HG02571 (cell line): ENCODE data around the gene DYRK3.
"Not testable (repeated sequence)": the region's sequence is repeated elsewhere in the genome, so short reads cannot be mapped to it uniquely, and the experiment has no call there.

Experiments
- ATAC-seq: cut with Tn5 transposase; IDR thresholded peaks from one replicate; pipeline ENCODE4 v1.9.1; 2021; ENCODE audit warnings: mild to moderate bottlenecking, moderate library complexity; ENCODE audit not compliant: unreplicated experiment

The DYRK3 gene

DNA sequence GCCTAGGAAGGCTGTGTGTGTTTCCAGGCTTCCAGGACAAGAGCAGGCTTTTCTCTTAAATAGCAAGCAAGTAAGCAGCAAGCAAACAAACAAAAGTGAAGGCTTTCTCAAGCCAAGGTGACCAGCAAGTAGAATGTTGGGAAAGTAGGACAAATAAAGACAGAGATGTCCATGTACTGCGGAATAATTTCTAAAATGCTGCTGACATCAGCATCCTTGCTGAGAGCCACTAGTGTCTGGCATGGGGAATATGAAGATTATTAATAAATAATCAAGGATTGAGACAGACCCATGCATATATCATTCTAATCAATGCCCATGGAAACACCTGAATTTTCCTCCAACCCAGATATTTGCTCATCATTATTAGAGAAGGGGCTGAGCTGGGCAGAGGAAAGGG, 6.4 kb upstream of the DYRK3 start:
- ATAC-seq, result no peak

DNA sequence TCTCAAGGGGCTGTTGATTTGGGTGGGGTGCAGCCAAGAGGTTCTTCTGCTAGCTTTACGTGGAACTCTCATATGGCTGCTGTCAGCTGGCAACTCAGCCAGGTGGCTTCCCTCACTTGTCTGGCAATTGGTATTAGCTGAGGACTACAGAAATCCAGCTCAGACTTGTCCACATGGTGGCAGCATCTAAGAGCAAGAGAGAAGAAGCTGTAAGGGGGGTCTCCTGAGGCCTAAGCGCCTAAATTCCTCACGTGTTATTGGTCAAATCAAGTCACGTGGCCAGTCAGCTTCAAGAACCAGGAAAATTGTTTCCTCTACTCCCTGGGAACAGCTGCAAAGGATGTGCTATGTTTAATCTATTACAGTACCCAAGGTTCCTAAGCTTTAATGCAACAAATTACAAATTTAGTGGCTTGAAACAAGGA, 4.2 kb upstream of the DYRK3 start:
- no peak for ATAC-seq

DNA sequence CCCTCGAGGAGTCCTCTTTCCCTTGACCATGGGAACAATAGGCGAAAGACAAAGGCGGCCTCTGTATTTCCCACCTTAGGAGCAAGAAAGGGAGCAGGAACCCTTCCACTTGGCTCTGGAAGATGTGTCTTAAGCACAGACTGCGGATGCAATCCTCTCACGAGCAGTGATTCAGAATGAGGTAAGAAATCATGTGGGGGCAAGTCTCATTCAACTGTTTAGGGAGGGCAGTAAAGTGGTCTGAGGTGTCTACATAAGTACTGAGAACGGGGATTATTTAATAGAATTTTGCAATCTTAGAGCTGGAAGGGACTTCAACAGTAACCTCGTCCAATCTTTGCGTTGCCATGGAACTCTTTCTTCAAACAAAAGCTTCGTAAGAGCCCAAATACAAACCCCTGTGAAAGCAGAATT, 1.6 kb upstream of the DYRK3 start:
- ATAC-seq, result no peak

DNA sequence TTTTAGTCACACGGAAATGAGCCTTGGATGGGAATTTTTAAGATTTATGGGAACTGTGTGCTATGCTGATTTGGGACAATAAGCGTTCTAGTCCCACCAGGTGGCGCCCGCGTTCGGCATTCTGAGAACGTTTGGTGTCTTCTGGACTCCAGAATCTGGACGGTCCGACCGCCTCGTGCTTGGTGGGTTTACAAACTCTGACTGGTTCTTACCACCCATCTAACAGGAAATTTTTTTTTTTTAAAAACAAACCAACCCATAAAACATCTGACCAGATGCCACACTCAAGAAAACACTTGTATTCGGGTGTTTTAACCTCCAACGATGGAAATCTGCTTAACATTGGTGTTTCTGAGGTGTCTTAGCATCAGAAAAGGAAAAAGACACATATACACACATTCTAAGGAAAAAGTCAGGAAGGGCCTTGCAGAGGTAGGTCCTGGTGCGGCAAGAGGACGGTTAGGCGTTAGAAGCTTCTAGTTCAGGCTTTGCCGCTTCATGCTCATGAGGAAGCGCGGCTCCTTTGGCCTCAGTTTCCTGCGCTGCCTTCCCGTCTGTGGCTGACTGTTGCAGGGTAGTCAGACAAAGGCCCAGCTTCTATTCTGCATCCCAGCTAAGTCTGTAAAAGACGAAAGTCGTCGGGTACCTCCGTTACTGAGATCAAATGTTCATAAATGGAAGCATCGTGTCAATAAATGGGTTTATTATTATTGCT, 814 bp upstream of the DYRK3 start:
- ATAC-seq, result no peak

DNA sequence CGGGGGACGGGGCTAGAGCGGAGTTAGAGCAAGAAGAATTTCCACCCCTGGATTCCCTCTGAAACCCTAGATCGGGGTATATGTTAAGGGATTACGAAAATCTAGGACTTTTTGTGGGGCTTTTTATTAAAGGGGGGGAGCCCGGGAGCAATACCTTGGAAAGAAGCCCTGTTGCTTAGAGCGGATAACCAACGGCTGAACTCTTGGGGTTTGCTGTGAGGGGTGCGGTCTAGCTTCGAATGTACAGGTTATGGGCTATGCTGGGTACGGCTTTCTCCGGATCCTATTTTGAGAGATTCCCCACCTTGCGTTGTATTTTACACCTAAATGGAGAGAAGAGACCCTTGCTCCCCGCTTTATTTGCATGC, 626 bp downstream of the DYRK3 start:
- ATAC-seq, result peak; percentile 15

DNA sequence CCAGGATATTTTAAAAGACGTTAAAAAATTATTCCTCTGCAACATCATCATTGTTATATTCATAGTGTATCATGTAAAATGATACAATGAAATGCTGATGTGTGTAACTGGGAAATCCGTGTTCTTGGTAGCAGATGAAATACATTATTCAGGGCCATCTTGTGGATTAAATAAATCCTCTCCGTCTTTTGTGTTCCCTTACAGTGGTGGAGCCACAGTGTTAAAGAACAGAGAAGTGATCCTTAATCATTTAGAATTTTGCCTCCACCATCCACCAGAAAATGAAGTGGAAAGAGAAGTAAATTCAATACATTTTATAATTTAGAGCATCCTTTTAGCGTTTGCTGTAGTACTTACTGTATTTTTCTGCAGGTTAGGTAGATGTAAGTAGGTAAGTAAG, 1.3 kb downstream of the DYRK3 start:
- ATAC-seq, result no peak

DNA sequence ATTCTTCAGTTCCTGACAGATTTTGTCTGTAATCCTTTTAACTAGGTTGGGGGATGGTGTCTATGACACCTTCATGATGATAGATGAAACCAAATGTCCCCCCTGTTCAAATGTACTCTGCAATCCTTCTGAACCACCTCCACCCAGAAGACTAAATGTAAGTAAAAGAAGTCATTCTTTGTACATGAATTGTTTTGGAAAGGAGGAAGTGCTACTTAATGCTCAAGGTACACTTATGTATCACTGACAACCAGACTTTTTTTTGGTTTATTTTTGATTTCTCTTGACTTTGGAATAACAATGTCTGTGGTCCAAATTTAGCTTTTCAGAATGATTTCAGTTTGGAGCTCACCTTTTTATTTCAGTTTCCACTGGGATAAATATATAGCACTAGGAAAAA, 2.3 kb downstream of the DYRK3 start:
- ATAC-seq, result no peak

DNA sequence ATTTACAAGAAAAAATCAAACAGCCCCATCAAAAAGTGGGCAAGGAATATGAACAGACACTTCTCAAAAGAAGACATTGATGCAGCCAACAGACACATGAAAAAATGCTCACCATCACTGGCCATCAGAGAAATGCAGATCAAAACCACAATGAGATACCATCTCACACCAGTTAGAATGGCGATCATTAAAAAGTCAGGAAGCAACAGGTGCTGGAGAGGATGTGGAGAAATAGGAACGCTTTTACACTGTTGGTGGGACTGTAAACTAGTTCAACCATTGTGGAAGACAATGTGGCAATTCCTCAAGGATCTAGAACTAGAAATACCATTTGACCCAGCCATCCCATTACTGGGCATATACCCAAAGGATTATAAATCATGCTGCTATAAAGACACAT, 6.7 kb downstream of the DYRK3 start:
- ATAC-seq, result not testable (repeated sequence)

DNA sequence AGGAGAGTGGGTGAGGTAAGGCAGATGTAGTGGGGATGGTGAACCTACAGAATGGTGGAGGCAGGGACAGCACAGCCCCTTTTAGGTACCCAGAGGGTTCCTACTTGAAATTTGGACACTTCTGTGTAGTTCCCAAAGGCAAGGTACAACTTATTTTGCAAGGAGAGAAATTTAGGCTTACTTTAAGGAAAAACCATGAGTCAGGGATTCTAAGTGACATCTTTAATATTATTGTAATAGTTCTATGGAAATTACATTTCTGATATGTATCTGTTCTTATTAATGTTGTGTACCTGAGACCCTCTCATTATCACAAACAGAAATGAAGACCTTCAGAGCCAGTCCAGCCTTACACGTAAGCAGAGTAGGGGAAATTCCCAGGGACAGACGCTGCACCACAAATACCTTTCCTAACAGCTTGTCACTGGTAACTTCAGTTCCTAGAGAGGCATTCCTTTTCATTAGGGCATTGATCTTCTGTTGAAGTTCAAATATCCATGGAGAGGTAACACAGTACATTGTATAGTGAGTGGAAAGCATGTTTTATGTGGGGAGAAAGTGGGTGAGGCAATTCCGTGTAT, 7.9 kb downstream of the DYRK3 start:
- ATAC-seq, result no peak

DNA sequence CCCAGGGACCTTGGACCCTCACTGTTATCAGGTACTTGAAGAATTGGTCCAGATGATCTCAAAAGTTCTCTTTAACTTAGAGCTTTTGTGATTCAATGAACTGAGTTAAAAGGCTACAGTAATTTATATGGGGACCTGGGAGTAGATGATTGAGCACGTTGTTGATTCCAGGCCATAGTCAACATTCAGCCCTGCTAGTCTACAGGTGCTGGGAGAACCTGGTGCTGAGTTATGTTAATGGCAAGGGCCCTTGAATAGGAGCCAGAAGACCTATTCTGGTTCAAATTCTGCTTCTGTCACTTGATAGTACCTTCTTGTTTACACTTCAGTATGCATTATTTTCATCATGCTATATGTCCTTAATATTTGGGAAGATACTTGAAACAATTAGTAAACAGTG, 11.2 kb downstream of the DYRK3 start:
- no peak for ATAC-seq

DNA sequence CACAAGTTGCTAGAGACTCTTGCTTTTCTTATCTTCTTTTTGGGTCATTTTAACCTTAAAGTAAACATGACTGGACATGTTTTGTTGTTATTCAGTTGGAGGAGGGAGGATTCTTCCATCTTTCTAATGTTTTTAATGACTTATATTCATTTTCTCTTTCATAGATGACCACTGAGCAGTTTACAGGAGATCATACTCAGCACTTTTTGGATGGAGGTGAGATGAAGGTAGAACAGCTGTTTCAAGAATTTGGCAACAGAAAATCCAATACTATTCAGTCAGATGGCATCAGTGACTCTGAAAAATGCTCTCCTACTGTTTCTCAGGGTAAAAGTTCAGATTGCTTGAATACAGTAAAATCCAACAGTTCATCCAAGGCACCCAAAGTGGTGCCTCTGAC, 11.9 kb downstream of the DYRK3 start:
- no peak for ATAC-seq

DNA sequence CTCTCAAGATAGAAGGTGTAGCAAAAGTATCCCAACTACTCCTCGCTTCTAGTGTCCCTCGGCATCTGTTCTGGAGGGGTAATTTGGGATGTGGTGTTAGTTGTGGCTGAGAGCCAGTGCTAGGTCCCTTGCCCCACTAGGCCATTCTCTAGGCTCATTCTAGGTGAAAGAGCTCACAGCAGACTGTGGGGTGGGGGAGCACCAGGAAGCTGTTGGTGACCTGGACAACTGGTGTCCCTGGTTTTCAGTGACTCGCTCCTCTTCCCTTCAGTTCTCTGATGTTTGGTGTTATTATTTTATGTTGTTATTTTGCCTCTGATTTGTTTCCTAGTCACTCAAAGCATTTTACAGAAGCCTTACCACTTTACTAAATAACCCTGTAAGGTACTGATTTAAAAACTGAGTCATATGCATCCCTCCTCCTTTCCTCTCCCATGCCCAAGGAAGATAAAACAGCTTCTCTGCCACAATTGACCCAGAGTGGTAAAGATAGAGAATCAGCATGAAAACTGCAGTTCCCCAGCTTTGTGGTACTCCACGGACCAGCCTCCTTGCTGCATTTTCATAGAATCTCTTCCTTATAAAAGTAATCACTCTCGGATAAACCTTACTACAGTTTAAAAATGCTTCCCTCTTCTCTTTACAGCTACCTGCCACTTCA, 14.1 kb downstream of the DYRK3 start:
- ATAC-seq, result no peak

DNA sequence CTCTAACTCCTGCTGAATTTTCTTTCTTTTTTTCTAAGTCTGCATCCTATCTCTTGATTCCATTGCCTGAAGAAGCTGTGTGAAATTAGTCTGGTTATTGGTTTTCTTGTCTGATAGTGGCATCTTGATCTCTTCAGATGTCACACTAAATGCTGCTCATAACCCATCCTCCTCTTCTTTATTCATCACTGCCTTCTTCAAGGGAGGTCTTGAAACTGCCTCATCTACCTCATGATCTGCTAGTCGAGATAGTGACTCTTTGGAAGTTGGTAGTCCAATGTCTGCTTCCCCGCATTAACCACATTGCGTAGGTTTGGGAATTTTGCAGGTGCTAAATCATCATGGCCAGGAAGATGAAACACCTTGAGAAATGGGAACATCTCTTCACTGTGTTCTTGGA, 15.7 kb downstream of the DYRK3 start:
- ATAC-seq, result no peak

DNA sequence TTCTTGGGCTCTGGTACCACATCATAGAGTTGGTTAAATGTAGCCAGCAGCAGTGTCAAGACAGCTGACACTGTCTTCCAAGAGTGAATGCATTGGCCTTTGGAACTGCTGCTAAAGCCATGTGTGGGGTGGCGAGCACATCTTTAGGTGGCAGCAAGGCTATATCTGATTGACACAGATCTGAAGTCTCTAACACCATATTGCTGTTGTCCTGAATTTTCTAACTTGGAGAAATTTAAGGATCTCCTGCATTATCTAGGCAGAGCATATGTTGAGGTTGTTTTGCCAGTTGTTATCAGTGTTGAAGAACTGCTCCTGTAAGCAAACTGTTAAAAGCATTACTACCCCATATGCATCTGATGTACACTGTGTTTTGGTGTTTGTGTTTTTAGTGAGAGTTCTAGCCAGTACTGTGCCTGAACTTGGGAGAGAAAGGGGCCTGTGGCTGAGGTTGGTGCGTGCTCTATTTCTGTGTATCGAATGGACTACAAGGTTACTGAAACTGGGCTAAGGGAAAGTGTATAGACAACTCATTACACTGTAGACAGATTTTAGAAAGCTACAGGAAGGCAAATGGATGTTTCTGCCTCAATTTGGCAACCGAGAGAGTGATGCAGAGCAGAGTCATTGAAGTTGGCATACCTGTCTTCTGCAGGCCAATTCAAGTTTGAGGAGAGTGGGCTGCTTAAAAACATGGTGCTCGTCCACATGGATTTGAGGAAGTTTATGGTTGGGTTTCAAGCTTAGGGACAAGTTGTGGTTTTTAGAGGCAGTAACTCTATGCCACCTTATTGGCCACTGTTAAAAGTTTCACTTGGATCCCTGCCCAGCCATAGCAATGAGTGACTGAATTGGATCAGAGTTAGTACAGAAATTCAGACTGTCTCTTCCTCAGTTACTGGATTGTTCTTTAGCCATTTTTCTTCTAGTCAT, 16.9 kb downstream of the DYRK3 start:
- no peak for ATAC-seq

DNA sequence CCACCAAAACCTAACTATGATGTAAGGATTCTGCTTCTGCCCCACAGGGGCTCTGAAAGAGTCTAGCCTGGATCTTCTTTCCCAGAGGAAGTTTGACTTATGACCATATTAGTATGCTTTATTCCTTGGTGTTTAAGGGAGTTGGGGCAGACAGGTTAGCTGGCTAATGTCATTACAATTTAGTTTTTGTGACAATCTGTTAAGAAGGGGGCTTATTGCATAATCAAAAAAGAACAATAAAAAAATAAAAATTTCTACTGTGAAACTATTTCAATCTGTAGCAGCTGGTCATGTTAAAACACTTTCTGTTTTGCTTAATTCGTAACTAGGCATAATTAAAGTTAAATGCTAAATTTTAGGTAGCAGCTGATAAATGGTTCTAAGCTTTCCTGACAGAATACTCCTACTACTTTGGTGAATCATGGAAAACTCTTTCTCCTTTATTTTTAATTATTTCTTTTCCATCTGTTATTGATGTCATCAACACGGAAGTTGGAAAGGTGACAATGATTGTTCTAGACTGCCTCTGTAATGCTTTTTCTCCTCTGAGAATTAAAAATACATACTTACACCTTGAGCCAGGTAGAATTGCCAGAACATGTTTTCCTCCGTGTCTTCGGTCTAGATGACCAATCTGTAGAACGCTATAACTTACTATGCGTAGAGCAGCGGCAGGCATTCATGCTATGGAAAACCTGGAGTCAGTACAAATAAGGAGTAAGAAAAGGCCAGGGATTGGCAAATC, 18.6 kb downstream of the DYRK3 start:
- no peak for ATAC-seq

DNA sequence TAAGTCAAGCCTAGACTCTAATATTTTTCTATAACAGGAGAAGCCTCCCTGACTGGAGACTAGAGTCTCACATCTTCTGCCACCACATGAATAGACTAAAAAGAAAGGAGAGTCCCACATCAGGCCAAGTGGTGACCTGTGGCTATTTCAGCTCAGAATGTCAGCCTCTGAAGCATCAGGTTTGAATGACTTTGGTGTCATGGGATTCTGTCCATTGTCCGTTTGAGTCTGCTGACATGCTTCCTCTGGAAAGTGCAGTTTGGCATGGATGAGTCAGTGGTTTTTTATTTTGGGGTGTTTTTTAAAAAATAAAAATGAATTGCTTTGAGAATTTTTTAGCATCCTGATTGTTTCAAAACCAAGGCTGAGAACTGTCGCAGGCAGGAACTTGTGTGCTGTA, 19.5 kb downstream of the DYRK3 start:
- ATAC-seq, result no peak

DNA sequence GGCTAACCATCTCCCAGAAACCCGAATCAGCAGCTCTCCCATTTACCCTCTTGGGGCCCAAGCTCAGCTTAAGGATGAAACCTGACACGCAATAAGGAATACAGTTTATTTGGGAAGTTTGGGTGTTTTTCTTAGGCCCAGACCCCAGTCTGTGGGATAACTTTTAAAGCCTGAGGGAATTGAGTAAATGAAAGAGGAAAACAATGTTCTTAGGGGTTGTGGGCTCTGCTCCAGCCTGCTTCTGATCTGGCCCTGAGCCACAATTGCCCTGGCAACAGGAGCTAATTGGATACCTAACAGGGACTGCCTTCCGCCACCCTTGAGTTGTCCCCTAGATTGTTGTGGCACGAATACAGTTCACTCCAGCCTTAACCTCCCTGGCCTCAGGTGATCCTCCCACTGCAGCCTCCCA, 20.1 kb downstream of the DYRK3 start:
- ATAC-seq, result no peak

DNA sequence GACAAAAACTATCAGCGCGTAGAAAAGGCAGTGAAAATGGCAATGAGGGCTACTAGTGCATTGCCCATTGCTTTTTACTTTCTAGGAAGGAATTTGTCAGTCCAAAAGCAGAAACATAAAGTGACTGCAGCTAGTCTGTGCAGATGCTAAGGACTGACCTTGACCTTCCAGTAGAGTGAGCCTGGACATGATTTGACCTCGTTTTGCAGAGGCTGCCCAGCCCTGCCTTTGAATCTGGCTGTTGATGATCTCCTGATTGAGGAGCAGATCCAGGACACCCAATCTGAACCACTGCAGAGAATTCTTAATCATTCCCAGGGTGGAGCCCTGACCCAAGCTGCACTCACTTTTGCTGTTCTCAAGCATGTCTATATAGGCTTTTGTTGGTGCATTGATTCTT, 21.6 kb downstream of the DYRK3 start:
- no peak for ATAC-seq

DNA sequence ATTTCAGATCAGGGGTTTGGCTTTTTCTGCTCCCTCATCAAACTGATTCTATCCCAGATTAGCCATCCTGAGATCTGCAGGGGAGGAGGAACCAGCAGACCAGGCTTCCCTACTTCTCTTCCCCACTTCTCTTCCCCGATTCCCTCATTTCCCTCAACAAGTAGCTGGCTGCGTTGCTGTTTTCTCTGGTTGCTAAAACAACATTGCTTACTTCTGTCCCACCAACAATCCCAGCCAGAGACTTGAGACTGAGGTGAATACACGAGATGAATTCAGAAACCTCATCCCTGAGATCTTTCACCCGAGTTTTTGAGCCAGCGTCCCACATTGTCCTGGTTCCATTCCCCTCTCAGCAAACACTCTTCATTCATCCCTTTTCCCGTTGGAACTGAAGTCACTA, 22.4 kb downstream of the DYRK3 start:
- no peak for ATAC-seq

DNA sequence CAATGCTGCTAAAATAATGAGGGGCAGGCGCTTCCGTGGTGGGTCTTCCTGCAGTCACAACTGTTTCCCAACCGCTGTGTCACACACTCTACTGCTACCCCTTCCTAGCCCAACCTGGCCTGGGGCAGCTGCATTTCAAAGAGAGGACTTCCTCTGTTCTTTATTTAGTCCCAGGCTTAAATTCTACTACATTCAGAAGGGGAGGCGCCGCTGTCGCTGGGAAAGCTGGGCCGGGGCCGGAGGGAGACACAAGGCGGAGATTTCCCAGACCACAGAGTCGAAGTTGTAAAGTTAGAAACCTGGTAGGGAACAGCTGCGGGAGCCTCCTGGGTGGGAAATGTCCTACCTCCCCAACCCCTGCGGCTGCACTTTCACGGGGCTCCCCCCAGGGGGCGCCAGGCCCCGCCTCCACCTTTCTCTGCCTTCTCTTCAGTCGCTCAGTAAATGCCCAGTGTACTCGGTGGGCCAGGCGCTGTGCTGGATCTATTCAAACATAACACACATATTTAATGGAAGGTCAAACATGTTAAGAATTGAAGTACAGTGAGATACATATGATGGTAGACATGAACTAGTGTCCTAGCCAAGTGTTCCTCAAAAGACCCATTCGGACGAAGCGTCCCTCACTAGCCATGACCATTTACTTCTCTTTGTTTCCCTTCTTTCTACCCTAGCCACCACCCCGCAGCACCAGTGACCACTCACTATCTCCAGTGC, 23.1 kb downstream of the DYRK3 start:
- peak; percentile 63 for ATAC-seq
